ENCODE data around the gene HTR3B.
"Not testable (repeated sequence)": the region's sequence is repeated elsewhere in the genome, so short reads cannot be mapped to it uniquely, and the experiment has no call there.

The HTR3B gene

DNA sequence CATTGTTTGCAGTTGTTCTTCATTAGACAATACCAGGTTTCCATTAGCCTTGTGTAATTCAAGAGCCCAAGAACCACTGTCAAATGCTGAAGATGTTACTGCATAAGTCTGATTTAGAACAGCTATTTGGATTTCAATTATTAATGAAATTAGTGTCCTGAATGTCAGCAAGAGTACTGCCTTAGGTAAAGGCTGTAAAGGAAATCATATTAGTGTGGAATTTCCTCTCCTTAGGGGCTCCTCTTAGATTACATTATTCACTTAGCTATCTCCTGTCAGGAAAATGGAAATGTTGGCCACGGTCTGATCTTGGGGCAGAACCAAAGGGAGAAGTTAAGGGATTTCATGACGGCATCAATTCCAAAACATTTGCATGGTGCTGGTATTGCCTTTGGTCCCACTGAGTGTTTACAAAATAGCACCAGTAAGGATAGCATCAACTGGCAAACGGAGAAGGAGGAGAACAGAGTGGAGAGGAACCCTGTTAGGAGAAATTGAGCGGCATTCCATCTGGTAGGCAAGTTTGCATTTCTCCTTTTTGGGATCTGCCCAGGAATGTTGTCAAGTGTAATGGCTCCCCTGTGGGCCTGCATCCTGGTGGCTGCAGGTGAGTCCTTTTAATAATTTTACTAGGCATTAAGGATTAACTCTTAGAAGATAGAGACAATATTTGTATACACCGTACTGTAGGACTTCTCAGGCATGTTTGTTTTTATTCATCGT, at the start of gene HTR3B:
HTR3B (plus strand) TSS at position 418 of the 723 bp plus-strand sequence; CDS start at position 556, 138 bp downstream.
- no peak for DNase-seq

DNA sequence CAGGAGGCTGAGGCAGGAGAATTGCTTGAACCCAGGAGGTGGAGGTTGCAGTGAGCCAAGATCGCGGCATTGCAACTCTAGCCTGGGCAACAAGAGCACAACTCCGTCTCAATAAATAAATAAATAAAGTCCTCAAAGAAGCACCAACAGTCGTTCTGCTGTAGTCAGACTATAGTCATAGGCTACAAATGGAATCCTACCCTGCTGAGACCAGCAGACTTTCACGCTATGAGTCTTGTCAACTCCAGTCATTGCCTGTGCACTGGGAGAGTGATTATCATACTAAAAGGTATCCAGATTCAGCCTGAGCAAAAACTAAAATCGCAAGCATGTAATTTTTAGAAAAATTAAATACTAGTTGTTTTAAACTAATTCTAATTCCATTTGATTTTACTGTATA, 48.8 kb upstream of the HTR3B start:
- DNase-seq = no peak

DNA sequence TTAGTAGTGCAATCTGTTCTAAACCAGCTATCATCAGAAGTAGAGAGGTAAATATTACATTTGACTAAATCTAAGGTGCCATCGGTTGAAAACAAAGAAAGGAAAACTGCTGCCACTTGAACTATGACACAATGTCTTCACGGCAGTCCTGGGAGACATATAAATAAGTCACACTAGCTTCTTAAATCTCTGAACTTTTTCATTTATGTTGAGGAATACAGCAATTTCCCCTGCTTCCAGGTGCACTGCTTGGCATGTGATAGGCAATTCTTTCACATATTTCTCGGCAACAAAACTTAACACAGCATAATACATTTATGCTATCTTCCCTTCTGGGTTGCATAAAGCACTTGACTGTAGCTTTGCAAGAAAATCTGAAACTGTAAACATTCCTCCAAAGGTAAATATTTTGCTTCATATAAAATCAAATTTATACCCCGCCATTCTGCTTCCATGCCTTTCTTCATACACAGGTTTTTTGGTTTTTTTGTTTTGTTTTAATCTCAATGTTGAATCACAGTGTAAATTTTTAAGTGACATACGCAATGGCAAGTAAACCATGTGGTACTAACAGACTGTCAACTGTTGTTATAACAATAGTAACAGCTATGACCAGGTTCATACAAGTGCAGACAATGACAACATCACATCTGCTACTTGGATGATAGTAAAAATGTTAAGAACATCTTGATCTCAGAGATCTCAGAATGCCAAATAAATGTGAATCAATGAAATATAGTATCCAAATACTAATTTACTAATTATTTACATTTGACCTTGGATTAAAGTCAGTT, 47.4 kb upstream of the HTR3B start:
- DNase-seq = no peak

GRCh38 chr11:113859665-113860064, 44.9 kb upstream of the HTR3B start:
- no peak for DNase-seq

DNA sequence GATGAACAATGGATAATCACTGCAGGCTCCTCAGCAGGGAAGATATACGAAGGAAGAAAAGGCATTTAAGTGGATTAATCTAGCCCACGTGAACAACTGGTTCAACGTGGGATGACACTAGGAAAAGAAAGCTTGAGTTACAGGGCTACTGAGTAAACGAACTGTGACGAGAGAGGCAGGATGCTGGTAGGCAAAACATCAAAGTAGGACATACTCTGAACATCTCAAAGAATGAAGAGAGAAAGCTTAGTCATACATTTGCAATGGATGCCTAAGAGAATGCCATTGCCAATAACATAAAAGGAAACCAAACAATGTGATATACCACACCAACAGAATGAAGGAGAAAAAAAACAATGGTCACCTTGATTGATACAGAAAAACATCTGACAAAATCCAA, 42.2 kb upstream of the HTR3B start:
- no peak for DNase-seq

DNA sequence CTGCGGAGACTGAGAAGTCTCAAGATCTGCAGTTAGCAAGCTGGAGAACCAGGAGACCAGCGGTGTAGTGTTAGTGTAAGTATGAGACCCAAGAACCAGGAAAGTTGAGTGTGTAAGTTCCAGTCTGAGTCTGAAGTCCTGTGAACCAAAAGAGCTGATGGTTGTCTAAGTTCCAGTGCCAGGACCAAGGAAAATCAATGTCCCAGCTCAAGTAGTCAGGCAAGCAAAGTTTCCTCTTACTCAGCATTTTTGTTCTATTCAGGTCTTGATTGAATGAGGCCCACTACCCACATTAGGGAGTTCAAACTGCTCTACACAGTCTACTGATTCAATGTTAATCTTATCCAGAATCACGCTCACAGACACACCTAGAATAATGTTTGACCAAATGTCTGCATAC, 40.2 kb upstream of the HTR3B start:
- no peak for DNase-seq

GRCh38 chr11:113865873-113866272, 38.7 kb upstream of the HTR3B start:
- DNase-seq = no peak

- DNase-seq = no peak
These were observed 36.6 kb upstream of the HTR3B start for GRCh38 chr11:113867843-113868503.

GRCh38 chr11:113871336-113871735, 33.3 kb upstream of the HTR3B start:
- no peak for DNase-seq

- DNase-seq = no peak
These were observed 31.4 kb upstream of the HTR3B start for GRCh38 chr11:113873236-113873626.

DNA sequence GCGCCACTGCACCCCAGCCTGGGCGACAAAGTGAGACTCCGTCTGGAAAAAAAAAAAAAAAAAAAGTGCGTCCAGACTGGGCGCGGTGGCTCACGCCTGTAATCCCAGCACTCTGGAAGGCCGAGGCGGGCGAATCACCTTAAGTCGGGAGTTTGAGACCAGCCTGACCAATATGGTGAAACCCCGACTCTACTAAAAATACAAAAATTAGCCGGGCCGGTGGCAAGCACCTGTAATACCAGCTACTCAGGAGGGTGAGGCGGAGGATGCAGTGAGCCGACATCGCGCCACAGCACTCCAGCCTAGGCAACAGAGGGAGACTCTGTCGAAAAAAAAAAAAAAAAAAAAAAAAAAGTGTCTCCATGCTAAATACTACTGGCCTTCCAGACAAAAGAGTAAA, 30.5 kb upstream of the HTR3B start:
- DNase-seq = no peak

GRCh38 chr11:113874581-113875233, 29.9 kb upstream of the HTR3B start:
- DNase-seq = no peak

DNA sequence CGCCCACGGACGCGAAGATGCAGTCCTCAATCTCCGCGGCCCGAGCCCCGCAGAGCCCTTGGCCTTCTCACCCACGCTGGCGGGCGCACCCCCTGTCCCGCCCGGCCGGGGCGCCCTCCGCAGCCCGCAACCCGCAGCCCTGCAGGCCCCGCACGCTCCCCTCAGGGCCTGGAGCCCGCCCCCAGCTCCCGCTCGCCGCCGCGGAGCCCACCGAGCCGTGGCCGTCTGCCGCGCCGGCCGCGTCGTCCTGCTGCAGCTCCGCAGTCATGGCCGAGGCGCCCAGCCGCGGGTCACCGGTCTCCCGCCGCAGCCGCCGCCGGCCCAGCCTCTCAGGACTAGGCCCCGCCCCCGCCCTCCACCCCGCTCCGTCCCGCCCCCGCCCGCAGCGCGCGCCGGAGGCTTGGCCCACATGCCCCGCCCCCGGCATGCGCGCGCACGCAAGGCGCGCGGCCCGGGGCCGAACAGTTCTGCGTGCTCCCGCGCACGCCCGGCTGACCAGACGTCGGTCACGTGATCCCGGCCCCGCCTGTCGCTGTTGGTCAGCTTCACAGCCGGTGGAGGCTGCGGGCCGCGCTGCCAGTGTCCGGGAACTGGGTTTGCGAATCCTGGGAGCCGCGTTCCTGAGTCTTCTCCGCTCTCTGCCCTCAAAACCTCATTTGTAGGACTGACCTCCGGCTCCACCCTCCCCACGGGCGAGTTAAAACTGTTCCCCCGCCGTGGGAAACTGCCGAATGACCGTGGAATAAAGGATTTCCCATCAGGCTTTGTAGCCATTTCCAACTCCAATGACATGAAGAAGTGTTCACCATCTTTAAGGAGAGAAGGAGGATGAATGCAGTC, 29.1 kb upstream of the HTR3B start, which contains the start of gene USP28:
USP28 (minus strand) TSS at position 339 of the 840 bp plus-strand sequence; CDS start at position 268, 71 bp downstream.
- peak; percentile 11 for DNase-seq

DNA sequence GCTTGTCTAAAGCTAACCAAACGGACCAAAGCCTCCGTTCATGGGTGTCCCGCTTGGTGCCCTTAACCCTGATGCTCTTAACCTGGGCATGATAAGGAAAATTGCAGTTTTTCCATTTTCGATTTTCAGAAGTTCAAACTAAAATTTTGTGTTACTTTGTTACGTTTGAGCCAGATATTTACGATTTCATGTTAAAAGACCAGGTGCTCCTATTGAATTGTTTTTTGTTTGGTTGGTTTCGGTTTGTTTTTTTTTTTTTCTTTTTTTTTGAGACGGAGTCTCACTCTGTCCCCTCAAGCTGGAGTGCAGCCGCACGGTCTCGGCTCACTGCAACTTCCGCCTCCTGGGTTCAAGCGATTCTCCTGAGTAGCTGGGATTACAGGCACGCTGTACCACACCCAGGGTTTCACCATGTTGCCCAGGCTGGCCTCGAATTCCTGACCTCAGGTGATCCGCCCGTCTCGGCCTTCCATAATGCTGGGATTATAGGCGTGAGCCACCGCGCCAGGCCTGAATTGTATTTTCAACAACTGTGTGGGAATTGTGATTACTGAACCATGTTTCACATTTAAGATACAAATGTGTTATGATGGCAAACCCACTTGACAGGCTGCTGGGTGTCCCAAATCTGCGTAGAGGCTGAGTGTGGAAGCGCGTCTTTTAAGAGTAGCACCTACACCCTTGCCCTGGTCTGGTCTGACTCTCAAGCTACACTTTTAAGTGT, 28.4 kb upstream of the HTR3B start:
- no peak for DNase-seq

DNA sequence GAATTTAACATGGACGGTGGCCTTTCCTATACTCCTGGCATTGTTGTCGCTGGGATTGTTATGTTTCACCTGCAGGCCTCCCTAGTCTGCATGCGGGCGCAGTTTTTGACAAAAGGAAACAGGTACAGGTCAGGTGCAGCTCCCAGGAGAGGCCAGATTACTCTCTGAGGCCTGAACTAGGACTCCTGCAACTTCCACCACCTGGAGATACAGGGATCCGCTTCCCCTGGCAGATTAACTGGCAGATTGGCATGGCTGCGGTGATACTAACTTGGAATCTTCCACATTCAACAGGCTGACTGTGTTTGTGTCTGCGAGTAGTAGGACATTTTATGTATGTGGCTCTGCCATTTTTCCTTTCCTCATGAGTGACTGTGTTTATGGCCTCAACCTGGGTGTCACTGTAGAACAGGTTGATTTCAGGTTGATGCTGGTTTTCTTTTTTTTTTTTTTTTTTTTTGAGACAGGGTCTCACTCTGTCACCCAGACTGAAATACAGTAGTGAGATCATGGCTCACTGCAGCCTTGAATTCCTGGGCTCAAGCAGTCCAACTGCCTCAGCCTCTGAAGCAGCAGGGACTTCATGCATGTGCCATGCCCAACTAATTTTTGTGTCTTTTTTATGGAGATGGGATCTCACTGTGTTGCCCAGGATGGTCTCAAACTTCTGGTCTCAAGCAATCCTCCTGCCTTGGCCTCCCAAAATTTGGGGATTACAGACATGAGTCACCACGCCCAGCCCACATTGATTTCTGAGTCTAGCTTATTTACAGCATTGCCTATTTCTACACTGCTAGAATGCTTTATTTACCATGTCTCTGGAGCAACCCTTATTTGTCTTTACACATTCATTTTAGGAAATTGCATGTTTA, 27.6 kb upstream of the HTR3B start:
- DNase-seq = no peak

DNA sequence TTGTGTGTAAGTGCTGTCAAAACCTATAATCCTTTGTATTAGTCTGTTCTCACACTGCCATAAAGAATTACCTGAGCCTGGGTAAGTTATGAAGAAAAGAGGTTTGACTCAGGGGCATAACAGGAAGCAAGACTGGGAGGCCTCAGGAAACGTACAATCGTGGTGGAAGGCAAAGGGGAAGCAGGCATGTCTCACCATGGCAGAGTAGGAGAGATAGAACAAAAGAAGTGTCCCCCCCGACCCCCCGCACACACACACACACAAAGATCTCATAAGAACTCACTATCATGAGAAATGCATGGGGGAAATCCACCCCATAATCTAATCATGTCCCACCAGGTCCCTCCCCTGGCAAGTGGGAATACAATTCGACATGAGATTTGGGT, 26.9 kb upstream of the HTR3B start:
- no peak for DNase-seq

DNA sequence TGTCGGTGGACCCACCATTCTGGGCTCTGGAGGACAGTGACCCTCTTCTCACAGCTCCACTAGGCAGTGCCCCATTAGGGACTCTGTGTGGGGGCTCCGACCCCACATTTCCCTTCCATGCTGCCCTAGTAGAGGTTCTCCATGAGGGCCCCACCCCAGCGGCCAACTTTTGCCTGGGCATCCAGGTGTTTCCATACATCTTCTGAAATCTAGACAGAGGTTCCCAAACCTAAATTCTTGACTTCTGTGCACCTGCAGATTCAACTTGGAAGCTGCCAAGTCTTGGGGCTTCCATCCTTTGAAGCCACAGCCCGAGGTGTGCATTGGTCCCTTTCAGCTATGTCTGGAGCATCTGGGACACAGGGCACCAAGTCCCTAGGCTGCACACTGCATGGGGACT, 25.1 kb upstream of the HTR3B start:
- not testable (repeated sequence) for DNase-seq

GRCh38 chr11:113880971-113881370, 23.6 kb upstream of the HTR3B start:
- DNase-seq = no peak

- no peak for DNase-seq
These were observed 22.7 kb upstream of the HTR3B start for GRCh38 chr11:113881856-113882255.

- DNase-seq = no peak
These were observed 20.2 kb upstream of the HTR3B start for GRCh38 chr11:113884361-113884836.

Measured in NCI-H1694 (cell line).